Measurements from ENCODE around the gene ALOX12. TPM values are rescaled to one million over a fixed set of nuclear protein-coding genes. Genes with fewer than 3 reads are reported as not detected.
A peak's percentile ranks its signal among the peaks of the same experiment; 100 is the strongest.

Gene ALOX12
- total RNA-seq, 2 experiments from 2014 or later, result not detected

DNA sequence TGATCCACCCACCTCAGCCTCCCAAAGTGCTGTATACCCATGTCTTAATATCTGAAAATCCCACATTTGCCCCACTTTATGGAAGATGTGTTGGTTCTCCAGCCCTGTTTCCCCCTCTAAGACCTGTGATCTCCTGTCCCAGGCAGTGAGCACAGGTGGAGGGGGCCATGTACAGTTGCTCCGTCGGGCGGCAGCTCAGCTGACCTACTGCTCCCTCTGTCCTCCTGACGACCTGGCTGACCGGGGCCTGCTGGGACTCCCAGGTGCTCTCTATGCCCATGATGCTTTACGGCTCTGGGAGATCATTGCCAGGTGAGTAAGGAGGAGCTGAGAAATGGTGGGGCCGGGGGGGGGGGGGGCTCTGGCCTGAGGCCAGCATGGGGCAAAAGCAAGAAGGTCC, 9.9 kb downstream of the ALOX12 start:
- no peaks in the 10 kb centered on the region for H3K27me3 Mint-ChIP-seq
- peaks cover 37% of the 10 kb centered on the region for H3K4me1 Mint-ChIP-seq
- ChIA-PET CTCF (interaction anchor here (0.6 to 5.4 kb wide), 7 partner anchors 16 to 1689 kb away, joined by 3 to 87 read pairs (median 28); no protein-coding TSS in a partner anchor), POLR2A (no interaction called here)
- H3K4me3 Mint-ChIP-seq, result no peak overlapping the region
- H3K9me3 Mint-ChIP-seq, result no peaks in the 10 kb centered on the region
- H3K27ac Mint-ChIP-seq, result no peak overlapping the region
- H3K36me3 Mint-ChIP-seq (ENCODE audit: low read depth), result peaks cover 33% of the 10 kb centered on the region
- no peak for DNase-seq

DNA sequence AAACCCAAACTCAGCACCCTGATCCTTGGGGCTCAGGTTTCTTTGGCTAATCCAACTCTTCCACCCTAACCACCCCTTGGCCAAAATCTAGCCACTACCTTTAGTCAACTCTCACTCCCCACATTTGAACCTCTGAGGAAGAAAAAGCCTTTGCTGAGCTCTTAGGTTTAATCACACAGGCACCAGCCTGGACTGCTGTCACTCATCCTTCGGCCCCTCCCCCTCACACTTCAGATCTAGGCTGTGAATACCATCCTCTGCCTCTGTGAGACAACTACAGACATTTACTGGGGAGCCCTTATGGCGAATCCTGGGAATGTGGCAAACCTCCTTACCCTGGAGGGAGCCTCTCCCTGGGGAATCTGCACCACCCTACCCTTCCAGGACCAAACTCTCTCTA, 11.3 kb downstream of the ALOX12 start:
- H3K4me1 Mint-ChIP-seq, result peaks cover 47% of the 10 kb centered on the region
- CTCF ChIA-PET, result interaction anchor here (1.2 to 5.4 kb wide), 5 partner anchors 8 to 97 kb away, joined by 4 to 87 read pairs (median 7); no protein-coding TSS in a partner anchor
- no peaks in the 10 kb centered on the region for H3K9me3 Mint-ChIP-seq
- no peaks in the 10 kb centered on the region for H3K27me3 Mint-ChIP-seq
- no peak for DNase-seq
- POLR2A ChIA-PET, result interaction anchor here (0.9 kb wide), 1 partner anchor 93 kb away, joined by 3 read pairs; no protein-coding TSS in a partner anchor
- no peak overlapping the region for H3K4me3 Mint-ChIP-seq
- no peak overlapping the region for H3K27ac Mint-ChIP-seq
- H3K36me3 Mint-ChIP-seq (ENCODE audit: low read depth), result peaks cover 30% of the 10 kb centered on the region

- peaks cover 45% of the 10 kb centered on the region for H3K36me3 Mint-ChIP-seq (ENCODE audit: low read depth)
- no peak for DNase-seq
- peak overlapping the region; percentile 98 for H3K4me3 Mint-ChIP-seq
- POLR2A ChIA-PET, result interaction anchor here (1.3 to 1.6 kb wide), 2 partner anchors 11 to 100 kb away, joined by 3 to 5 read pairs; no protein-coding TSS in a partner anchor
- H3K27me3 Mint-ChIP-seq, result no peaks in the 10 kb centered on the region
- peak overlapping the region; percentile 42 for H3K27ac Mint-ChIP-seq
- H3K4me1 Mint-ChIP-seq, result peaks cover 41% of the 10 kb centered on the region
- no peaks in the 10 kb centered on the region for H3K9me3 Mint-ChIP-seq
- CTCF ChIA-PET, result interaction anchor here (1.3 to 1.5 kb wide), 2 partner anchors 25 to 100 kb away, joined by 3 to 7 read pairs; partner anchors contain the start of gene SLC16A13
Observed at GRCh38 chr17:7010523-7010922, 14.7 kb downstream of the ALOX12 start.

- Mint-ChIP-seq H3K36me3 (ENCODE audit: low read depth) (peaks cover 52% of the 10 kb centered on the region), H3K27ac (peak overlapping the region; percentile 97), H3K27me3 (no peaks in the 10 kb centered on the region), H3K4me3 (peak overlapping the region; percentile 98), H3K4me1 (peaks cover 50% of the 10 kb centered on the region), H3K9me3 (no peaks in the 10 kb centered on the region)
- ChIA-PET POLR2A (interaction anchor here (1.6 to 3.2 kb wide), 2 partner anchors 24 to 100 kb away, joined by 3 to 25 read pairs; partner anchors contain the start of gene SLC16A13), CTCF (interaction anchor here (0.7 to 2.0 kb wide), 4 partner anchors 10 to 222 kb away, joined by 3 to 7 read pairs (median 4); partner anchors contain the start of gene SLC16A13)
- DNase-seq, result no peak
Observed at GRCh38 chr17:7011415-7011814, 15.6 kb downstream of the ALOX12 start.

DNA sequence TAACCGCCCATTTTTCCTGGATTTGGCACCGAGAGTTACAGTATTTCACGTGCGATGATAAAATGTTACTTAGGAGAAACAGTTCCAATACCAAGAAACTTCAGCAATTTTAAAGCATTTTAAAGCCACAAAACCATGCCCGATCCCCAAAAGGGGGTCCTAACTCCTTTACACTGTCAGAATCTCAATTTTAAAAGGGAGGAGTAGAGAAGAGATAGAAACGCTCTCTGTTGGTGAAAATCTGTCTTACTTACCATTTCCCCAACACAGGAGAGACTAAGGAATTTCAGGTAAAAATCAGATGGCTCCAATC, 16.0 kb downstream of the ALOX12 start:
- H3K36me3 Mint-ChIP-seq (ENCODE audit: low read depth), result peaks cover 57% of the 10 kb centered on the region
- no peaks in the 10 kb centered on the region for H3K9me3 Mint-ChIP-seq
- POLR2A ChIA-PET, result interaction anchor here (0.6 to 3.2 kb wide), 12 partner anchors 9 to 572 kb away, joined by 3 to 25 read pairs (median 4); partner anchors contain the start of genes KIAA0753, MPDU1, SLC16A13 and XAF1
- H3K27me3 Mint-ChIP-seq, result no peaks in the 10 kb centered on the region
- peaks cover 54% of the 10 kb centered on the region for H3K4me1 Mint-ChIP-seq
- no peak for DNase-seq
- H3K4me3 Mint-ChIP-seq, result peak overlapping the region; percentile 98
- H3K27ac Mint-ChIP-seq, result peak overlapping the region; percentile 97
- CTCF ChIA-PET, result interaction anchor here (0.6 to 2.0 kb wide), 7 partner anchors 9 to 958 kb away, joined by 3 to 10 read pairs (median 5); partner anchors contain the start of gene SLC16A13

- Mint-ChIP-seq H3K4me1 (peaks cover 64% of the 10 kb centered on the region), H3K27ac (peak overlapping the region; percentile 97), H3K9me3 (no peaks in the 10 kb centered on the region), H3K27me3 (no peaks in the 10 kb centered on the region), H3K4me3 (peak overlapping the region; percentile 98), H3K36me3 (ENCODE audit: low read depth) (peaks cover 59% of the 10 kb centered on the region)
- ChIA-PET POLR2A (interaction anchor here (0.9 to 3.2 kb wide), 11 partner anchors 10 to 471 kb away, joined by 3 to 54 read pairs (median 5); partner anchors contain the start of genes C17orf100, MED31 and SLC16A13), CTCF (interaction anchor here (1.0 to 1.8 kb wide), 3 partner anchors 10 to 104 kb away, joined by 4 to 9 read pairs (median 8); partner anchors contain the start of gene SLC16A13)
- peak; percentile 99 for DNase-seq
Observed at GRCh38 chr17:7014261-7014994, 18.6 kb downstream of the ALOX12 start.

GRCh38 chr17:7014995-7015958, 19.4 kb downstream of the ALOX12 start:
- peak overlapping the region; percentile 91 for H3K4me3 Mint-ChIP-seq
- peaks cover 51% of the 10 kb centered on the region for H3K36me3 Mint-ChIP-seq (ENCODE audit: low read depth)
- H3K4me1 Mint-ChIP-seq, result peaks cover 58% of the 10 kb centered on the region
- peak; percentile 82 for DNase-seq
- ChIA-PET POLR2A (interaction anchor here (0.8 to 2.9 kb wide), 14 partner anchors 10 to 470 kb away, joined by 3 to 54 read pairs (median 4); partner anchors contain the start of genes C17orf100, DVL2, KIAA0753 and MED31), CTCF (interaction anchor here (0.5 to 2.0 kb wide), 13 partner anchors 8 to 904 kb away, joined by 3 to 9 read pairs (median 4); partner anchors contain the start of genes ACAP1 and SLC16A13)
- peak overlapping the region; percentile 98 for H3K27ac Mint-ChIP-seq
- H3K9me3 Mint-ChIP-seq, result no peaks in the 10 kb centered on the region
- no peaks in the 10 kb centered on the region for H3K27me3 Mint-ChIP-seq

- POLR2A ChIA-PET, result interaction anchor here (0.8 to 2.9 kb wide), 7 partner anchors 8 to 375 kb away, joined by 3 to 54 read pairs (median 5); partner anchors contain the start of genes DVL2, KIAA0753, SLC16A13 and TXNDC17
- peak overlapping the region; percentile 98 for H3K27ac Mint-ChIP-seq
- peaks cover 59% of the 10 kb centered on the region for H3K4me1 Mint-ChIP-seq
- H3K9me3 Mint-ChIP-seq, result no peaks in the 10 kb centered on the region
- peaks cover 49% of the 10 kb centered on the region for H3K36me3 Mint-ChIP-seq (ENCODE audit: low read depth)
- no peaks in the 10 kb centered on the region for H3K27me3 Mint-ChIP-seq
- no peak for DNase-seq
- CTCF ChIA-PET, result interaction anchor here (1.0 to 2.0 kb wide), 5 partner anchors 15 to 106 kb away, joined by 3 to 9 read pairs (median 6); partner anchors contain the start of gene SLC16A13
- H3K4me3 Mint-ChIP-seq, result peak overlapping the region; percentile 91
Observed at GRCh38 chr17:7016418-7016817, 20.6 kb downstream of the ALOX12 start.

- CTCF ChIA-PET, result interaction anchor here (1.5 to 2.0 kb wide), 3 partner anchors 14 to 106 kb away, joined by 6 to 7 read pairs (median 6); no protein-coding TSS in a partner anchor
- Mint-ChIP-seq H3K9me3 (no peaks in the 10 kb centered on the region), H3K4me1 (peaks cover 61% of the 10 kb centered on the region), H3K36me3 (ENCODE audit: low read depth) (peaks cover 44% of the 10 kb centered on the region), H3K27me3 (no peaks in the 10 kb centered on the region), H3K27ac (peak overlapping the region; percentile 98), H3K4me3 (peak overlapping the region; percentile 91)
- POLR2A ChIA-PET, result interaction anchor here (0.7 to 2.9 kb wide), 4 partner anchors 12 to 218 kb away, joined by 3 to 54 read pairs (median 18); partner anchors contain the start of genes DVL2 and SLC16A13
- no peak for DNase-seq
Observed at GRCh38 chr17:7016886-7017826, 21.3 kb downstream of the ALOX12 start.

DNA sequence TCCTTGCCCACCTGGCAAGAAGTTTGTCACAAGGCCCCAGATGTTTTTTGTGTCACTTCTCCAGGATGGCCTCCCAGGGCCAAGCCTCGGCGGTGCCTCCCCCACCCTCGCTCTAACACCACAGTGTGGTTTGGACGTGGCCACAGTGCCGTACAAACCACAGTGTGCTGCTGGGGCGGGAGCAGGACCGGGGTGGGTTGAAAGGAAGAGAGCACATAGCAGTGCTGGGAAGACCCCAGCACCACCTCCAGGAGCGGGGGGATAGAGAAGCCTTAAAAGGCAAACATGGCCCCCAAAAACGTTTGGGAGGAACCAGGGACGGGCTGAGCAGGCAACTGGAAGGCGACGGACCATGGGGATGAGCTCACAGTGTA, 22.0 kb downstream of the ALOX12 start:
- CTCF ChIA-PET, result no interaction called here

GRCh38 chr17:7018331-7018964, 22.6 kb downstream of the ALOX12 start:
- ChIA-PET CTCF (no interaction called here), POLR2A (no interaction called here)
- no peaks in the 10 kb centered on the region for H3K27me3 Mint-ChIP-seq
- peaks cover 38% of the 10 kb centered on the region for H3K36me3 Mint-ChIP-seq (ENCODE audit: low read depth)
- peaks cover 74% of the 10 kb centered on the region for H3K4me1 Mint-ChIP-seq
- H3K9me3 Mint-ChIP-seq, result no peaks in the 10 kb centered on the region
- H3K4me3 Mint-ChIP-seq, result no peak overlapping the region
- DNase-seq, result no peak
- no peak overlapping the region for H3K27ac Mint-ChIP-seq

More for the DNA sequence above, 22.0 kb downstream of the ALOX12 start:
- H3K36me3 Mint-ChIP-seq (ENCODE audit: low read depth), result peaks cover 42% of the 10 kb centered on the region
- POLR2A ChIA-PET, result interaction anchor here (0.7 kb wide), 1 partner anchor 18 kb away, joined by 3 read pairs; the partner anchor contains the start of gene SLC16A13
- peak; percentile 48 for DNase-seq
- peak overlapping the region; percentile 98 for H3K27ac Mint-ChIP-seq
- no peaks in the 10 kb centered on the region for H3K27me3 Mint-ChIP-seq
- no peaks in the 10 kb centered on the region for H3K9me3 Mint-ChIP-seq
- H3K4me3 Mint-ChIP-seq, result peak overlapping the region; percentile 37
- H3K4me1 Mint-ChIP-seq, result peaks cover 68% of the 10 kb centered on the region
